Activated T-cell treated with anti-CD3 and anti-CD28 coated beads, Interleukin-2, amount 50 U/mL, for 1 hour (primary cell): Measurements from ENCODE around the gene PPP6R2.

Source experiments
- DNase-seq: peaks from one replicate; pipeline ENCODE4 v3.0.0-alpha.2; 2020

Gene PPP6R2

DNA sequence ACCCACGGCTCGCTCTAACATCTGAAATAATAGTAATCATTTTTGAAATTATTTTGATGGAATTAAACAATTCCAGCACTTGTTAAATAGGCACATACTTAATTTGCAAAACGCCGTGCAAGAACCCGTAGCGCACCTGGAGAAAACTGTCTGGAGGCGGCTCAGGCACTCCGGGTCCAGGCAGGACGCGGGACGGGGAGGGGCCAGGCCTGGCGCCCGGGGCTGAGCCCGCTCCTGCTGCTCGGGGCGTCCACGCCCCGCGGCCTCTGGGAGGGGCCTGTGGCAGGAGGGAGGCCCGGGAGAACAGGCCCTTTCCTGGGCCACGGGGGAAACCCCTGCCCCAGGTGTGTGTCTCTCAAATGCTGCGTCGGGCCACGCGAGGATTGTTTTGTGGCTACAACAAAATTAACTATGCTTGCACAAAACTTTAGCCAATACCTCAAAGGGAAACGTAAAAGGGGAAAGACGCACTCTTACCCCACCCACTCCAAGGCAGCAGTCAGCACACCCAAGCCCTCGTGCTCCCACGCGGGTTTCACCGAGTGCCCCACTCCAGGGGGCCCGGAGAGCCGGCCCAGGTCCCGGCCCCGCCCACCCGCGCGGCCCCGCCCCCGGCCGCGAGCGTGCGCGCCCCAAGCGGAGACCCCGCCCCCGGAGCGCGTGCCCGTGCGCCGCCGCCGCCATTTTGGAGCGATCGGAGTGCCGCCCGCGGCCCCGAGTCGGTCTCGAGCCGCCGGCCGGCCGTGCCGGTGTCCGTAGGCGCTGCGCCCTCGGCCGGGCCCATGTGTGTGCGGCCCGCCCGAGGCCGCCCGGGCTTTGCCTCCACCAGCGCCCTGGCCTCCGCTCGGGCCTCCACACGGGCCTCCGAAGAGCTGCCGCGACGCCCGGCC is at the start of gene PPP6R2:
PPP6R2 (plus strand) TSS at position 677 of the 890 bp plus-strand sequence. CDS start 50,582 bp downstream, outside the sequence.
- peak; percentile 96 for DNase-seq

- no peak for DNase-seq
Measured at GRCh38 chr22:50293441-50294318, 49.4 kb upstream of the PPP6R2 start.

- DNase-seq: no peak
Measured at GRCh38 chr22:50294319-50294656, 48.8 kb upstream of the PPP6R2 start.

GRCh38 chr22:50296658-50297490 is 46.3 kb upstream of the PPP6R2 start:
- no peak for DNase-seq

DNA sequence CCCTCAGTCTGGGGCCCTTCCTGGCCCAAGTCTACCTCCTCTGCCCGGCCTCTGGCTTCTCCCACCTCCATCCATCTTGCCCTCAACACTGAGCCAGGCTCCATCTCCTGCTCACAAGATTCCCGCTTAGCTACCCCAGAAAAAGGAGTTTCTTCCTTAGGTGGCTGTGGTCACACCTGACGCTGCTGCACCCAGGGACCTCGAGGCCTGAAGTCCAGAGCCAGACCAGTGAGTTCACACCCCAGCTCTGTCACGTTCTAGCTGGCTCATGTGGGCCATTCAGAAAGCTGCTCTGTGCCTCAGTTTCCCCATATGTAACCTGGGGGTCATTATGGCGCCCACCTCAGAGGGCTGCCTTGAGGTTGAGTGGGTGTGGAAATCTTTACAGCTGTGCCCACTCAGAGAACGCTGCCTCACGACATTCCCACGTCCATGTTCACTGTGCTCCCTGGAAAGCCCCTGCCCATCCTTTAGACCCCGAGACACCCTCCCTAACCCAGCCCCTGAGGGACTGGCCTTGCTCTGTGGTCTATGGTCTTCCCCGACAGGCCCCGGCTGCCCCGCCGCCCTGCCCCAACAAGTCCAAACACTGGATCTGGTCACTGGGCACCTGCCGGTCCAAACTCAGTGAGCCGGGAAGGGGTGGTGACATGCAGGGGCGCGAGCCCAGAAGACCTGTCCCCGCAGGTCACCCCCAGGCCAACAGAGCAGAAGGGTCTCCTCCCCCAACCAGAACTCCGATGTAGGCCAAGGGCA is 45.4 kb upstream of the PPP6R2 start:
- DNase-seq: no peak

DNA sequence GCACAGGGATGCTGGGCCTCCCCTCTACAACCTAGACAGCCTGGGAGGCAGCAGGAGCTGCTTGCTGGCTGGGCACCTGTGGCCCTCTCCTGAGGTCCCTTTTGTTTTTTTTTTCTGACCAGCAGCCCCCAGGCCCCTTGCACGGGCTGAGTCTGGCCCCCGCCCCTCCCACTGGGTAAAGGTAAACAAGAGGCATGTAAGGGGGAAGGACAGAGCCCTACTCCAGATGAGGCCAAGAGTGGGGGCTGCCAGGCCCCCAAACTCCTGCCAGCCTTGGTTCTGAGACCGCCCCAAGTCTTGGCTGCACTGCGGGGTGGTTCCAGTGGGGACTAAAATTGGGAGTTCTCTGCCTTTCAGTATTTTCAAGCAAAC is 44.9 kb upstream of the PPP6R2 start:
- DNase-seq: no peak

DNA sequence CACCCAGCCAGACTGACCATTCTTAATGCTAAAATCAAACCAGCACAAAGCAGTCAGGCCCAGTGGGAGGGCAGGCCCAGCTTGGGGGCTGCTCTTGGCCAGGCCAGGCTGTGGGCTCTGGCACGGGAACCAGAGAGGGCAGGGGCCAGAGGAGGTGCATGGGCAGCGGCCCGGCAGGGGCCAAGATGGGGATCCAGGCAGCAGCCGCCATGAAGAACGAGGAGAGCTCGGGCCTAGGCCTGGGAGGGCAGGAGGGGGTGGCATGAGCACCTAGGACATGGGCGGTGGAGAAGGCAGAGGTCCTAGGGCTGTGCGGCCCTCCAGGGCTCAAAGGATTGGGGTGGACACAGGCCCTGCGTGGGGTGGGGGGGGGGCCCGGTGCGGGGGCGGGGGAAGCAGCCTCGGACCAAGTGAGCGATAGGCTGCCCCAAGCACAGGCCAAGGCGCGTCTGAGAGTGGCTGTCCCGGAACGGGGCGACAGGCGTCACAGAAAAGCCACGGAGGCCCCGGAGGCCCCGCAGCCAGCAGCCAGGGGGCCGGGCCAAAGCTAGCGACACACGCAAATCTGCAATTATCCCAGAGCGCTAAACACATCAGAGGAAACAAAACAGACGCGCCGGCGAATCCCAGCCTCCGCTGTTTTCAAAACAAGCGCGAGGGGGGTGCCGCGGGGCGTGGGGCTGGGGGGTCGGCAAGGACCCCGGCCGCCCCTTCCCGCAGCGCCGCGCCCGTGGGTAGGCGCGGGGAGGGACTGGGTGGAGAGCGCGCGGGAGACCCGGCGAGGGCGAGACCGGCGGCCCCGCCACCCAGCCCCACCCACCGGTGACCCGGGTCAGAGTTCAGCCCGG is 44.0 kb upstream of the PPP6R2 start:
- no peak for DNase-seq

GRCh38 chr22:50299785-50300619 is 43.1 kb upstream of the PPP6R2 start:
- DNase-seq: no peak

DNA sequence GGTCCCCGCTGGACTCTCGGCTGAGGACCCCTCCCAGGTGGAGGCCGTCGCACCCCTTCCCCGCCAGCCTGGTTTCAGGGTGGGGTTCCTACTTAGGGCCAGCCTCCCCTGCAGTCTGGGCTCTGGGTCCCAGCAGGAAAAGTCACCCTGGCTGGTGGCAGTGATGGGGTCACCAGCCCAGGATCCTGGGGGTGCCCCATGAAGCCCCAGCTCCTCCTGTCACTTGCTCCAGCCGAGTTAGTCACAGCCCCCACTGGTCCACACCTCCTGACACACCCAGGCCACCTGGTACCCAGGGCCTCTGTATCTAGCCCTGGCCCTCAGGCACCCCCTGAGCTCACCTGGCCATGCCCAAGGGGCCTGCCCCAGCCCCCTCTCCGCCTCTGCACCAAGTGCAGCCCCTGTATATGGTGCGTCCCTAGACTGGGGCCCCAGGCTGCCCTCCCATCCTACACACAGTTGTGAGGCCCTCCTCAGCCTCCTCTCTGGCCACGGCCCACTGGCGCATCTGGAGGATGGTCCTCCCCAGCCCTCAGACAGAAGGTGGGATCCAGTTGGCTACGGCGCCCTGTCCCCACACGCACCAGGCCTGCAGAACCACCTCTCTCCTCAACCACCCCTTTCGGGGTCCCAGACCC is 42.4 kb upstream of the PPP6R2 start:
- no peak for DNase-seq

GRCh38 chr22:50301581-50301991 is 41.5 kb upstream of the PPP6R2 start:
- no peak for DNase-seq

GRCh38 chr22:50302041-50302541 is 41.0 kb upstream of the PPP6R2 start:
- DNase-seq: no peak

DNA sequence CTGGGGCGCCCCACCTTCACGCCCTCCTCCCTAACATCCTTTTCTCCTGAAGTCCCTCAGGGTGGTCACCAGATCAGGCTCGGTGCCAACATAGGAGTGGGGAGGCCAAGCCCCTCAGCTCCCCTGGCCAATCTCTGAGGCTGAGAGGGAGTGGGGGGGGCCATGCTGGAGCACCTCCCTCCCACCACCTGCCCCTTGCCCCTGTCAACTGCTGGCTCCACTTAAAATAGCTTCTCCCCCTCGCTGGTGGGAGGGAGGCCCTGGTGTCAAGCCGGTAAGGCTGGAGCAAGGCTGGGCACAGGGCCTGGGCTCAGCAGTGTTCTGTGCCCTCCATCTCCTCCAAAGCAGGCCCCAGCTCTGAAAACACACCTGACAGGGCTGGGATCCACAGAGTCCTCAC is 40.6 kb upstream of the PPP6R2 start:
- DNase-seq: no peak

- no peak for DNase-seq
Measured at GRCh38 chr22:50303515-50303847, 39.6 kb upstream of the PPP6R2 start.

DNA sequence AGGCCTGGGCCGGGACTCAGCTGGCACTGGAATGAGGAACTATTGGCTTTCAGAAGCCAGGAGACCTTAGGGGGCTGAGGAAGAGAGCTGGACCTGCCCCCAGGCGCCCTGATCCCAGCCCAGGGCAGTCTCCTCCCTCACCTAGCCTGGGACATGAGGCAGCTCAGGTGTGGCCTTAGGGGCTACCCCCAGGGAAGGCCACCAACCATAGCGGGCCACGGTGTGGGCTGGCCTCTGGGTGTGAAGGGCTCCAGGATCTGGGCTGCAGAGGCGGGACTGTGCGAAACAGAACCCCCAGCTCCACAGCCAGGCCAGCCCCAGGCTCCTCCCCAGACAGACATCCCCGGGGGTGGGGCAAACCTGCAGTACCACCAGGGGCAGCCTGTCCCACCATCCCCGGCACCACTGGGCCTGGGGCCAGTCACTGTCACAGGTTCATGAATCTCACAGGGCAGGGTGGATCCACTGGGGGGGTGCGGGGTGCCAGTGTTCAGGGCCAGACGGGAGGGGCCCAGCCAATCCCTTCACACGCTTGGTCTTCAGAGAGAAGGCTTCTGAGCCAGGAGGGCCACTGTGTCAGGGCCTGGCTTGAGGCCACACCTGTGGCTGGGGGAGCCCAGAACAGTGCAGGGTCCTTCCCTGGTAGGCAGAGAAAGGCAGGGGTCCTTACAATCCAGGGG is 39.1 kb upstream of the PPP6R2 start:
- no peak for DNase-seq

DNA sequence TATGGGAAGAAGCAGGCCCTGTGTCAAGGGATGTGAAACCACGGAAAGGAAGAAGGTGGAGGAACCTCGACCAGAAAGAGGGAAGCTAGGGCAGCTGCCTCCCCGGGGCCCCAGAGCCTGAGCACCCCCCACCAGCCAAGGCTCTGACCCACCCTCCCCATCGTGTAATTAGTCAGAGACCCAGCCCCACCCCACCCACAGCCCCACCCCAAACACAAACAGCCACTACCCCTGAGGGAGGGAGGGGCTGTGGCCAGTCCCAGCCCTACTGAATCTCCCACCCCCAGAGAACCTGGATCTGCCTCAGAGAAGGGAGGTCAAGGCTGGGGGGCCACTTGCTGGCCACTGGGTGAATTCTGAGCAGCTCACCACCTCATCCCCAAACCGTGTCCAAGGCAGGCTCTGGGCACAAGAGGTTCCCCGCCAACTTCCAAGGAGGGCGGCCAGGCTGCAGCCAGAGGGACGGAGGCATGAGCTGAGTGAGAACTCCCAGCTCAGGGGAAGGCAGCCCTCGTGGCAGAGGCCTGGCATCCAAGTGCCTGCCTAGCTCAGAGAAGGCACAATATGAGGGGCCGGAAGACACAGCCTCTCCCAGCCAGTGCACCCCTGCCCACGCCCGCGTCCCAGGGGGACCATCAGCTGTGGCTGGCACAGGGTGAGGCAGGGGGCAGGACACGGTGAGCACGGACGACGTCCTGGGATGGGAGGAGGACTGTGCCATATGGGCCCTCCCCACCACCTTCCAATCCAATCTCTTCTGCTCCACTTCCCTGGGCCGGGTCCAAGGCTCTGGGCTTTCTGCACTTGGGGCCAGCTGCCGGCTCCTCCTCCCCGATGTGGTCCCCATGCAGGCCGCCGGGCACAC is 38.4 kb upstream of the PPP6R2 start:
- no peak for DNase-seq

DNA sequence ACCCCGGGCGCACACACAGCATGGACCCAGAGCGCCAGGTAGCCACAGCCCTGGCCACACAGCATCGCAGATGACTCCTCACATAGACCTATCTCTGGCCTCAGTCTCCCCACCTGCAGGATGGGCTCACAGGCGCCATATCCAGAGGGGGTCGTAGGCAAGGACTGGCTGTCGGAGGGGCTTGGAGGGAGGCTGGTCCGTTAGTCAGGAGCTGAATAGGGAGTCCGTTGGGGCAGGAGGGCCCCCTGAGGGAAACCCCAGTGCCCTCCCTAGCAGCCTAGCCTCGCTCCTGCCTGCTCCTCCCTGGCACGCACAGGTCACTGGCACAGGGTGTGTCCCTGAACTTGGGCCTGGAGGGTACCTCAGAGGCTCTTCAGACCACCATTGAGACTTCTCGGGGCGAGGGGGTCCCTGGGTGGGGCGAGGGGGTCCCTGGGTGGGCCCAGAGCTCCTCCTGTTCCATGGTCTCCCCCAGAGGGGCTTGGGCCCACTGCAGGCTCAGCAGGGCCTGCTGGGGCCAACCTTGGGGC is 37.7 kb upstream of the PPP6R2 start:
- DNase-seq: no peak

DNA sequence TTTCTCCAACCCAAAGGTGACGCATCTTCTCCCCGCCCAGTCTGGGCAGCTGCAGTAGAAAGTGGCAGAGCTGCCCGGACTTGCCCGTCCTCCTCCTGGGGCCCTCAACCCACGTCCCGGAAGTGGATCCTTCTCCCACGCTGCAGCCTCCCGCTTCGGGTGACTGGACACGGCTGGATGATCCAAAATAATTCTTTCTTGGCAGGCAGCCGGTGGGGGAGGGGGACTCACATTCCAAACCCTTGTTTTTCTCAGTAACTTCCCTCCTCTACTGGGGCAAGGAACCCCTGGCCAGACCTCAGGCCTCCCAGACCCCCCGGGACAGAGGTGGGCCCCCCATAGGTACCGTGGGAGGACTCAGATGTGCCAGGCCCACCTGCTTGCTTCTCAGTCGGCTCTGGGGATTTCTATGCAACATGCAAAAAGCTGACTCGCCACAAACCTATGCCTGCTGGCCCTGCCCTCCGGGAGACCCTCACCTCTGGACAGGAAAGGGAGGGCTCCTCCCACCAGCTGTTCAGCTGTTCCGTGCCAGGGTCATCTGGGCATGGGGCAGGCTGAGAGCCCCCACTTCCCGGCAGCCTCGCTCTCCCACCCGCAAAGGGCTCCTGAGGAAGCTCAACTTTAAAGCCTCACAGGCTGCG is 37.1 kb upstream of the PPP6R2 start:
- no peak for DNase-seq
